HG02870 (cell line): ENCODE measurements around the gene SLC8A3.

Experiments
- ATAC-seq: cut with Tn5 transposase; IDR thresholded peaks from one replicate; pipeline ENCODE4 v1.9.1; 2021; ENCODE audit warnings: mild to moderate bottlenecking, moderate library complexity; ENCODE audit not compliant: unreplicated experiment

SLC8A3 gene

DNA sequence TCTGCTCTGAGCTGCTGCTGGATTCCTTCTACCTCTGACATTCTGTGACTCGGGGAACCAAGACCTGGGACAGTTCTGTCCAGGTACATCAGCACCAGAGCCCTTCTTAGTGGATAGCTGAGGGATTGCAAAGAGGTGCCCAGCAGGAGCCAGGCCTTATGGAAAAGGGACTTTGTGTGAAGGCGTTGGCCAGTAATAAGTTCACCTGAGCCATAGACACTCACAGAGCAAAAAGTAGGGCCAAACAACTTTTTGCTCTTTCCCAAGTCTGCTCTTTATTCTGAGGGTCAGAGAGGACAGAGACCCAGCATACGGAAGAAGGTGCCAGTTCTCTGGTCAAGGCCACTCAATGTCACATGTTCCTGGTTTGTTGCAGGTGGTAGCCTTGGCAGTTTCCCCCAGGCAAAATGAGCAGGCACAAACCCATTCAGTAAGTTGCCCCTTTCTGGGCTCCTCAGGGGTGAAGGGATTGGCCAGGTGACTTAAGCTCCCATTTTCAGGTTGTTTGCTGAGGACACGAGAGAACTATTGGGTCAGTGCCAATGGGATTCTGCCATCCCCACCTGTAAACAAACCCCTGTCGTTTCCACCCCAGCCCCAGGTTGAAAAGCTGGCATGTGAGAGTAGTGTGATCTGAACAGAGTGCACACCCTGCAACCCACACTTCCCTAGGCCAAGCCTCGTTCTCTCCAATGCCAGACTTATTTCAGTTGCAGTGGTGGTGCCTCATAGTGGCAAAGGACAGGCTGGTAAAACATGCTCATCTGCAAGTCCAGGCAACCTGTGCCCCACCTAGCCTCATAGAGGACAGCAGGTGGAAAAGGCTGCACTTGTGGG is 159.2 kb downstream of the SLC8A3 start:
- no peak for ATAC-seq

DNA sequence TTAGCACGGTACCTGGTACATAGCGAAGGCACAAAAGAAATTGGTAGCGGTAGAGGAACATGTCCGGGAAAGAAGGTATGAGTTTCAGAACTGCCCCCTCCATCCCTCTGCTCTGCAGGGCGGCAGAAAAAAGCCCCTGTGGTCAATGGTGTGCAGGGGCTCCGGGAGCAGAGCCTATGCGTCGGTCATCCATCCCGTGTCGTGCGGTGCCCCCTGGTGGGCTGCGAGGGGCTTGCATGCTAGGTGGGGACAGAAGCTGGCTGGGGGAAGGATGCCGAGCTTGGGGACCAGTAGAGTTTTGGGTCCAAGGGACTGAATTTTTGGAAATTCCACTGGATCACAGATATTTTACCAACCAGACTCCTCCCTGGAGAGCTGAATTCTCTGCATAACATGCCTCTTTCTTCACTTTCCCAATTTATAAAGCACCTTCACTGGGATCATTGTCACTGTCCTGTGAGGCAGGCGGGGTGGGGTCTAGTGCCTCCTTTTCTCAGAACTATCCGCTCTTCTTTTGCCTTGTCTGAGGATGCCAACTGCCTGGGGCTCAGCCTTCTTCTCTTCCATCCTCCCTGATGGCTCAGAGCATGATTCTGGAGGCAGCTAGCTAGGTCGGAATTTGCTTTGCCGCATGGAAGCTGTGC is 160.8 kb downstream of the SLC8A3 start:
- no peak for ATAC-seq

DNA sequence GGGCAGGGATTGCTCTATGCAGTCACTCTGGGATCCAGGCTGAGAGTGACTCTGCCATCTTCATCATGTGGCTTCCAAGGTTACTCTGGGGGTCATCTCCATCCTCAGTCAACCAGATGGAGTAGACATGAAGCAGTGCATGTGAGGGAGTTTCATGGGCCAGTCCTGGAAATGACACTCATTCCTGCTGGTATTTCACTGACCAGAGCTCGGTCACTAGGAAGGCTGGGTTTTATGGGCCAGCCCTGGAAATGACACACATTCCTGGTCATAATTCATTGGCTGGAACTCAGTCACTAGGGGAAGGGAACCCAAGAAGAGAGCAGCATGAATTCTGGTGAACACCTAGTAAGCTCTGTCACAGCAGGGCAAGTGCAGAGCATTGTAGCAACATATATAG is 164.9 kb downstream of the SLC8A3 start:
- no peak for ATAC-seq

DNA sequence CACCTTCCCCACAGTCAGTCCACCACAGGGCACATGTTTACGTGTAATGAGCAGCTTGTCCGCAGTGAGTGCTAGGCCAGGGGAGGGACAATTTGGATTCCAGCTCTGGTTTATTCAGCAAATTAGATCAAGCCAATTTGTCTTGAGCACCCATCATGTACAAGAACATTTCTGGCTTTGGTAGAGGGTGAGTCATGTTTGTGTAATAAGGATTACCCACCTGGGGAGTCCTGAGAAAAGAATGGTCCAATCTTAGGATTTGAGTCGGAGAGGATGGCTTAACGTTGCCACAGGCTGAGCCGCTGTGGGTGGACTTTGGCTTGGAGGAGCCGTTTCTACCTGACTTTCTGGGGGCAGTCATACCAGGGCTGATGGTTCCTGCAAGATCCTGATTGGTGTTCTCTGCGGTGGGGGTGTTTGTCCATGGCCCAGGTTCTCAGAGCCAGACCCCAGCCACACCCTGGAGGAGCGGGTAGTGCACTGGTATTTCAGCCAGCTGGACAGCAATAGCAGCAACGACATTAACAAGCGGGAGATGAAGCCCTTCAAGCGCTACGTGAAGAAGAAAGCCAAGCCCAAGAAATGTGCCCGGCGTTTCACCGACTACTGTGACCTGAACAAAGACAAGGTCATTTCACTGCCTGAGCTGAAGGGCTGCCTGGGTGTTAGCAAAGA is 165.8 kb downstream of the SLC8A3 start:
- no peak for ATAC-seq

DNA sequence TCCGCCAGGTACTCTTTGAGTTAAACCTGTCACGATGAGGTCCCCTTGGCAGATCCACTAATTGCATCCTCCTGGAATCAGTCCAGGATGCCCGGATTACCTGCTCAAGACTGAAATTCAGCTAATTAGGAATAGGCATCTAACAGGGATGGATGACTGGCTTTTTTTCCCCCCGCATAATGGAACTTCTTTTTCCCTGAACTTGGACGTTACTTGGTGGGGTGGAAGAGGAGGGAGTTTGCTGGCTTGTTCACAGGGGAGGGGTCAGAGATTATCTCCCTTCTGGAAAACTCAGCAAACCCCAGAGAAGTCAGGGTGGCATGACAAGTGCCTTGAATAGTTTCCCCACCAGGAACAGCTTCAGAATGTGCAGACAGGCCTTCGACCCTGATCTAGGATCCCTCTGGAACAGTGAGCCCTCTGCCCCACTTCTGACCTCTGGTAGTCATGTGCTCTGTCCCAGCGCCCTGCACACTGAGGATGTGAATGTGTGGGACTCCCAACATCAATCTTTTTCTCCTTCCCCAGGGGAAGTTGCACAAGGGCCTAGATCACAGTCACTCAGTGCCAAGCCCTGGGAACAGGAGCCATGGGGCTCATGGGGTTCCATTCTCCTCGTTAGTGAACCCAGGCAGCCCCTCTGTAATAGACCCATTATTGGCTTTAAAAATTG is 167.1 kb downstream of the SLC8A3 start:
- ATAC-seq: no peak

DNA sequence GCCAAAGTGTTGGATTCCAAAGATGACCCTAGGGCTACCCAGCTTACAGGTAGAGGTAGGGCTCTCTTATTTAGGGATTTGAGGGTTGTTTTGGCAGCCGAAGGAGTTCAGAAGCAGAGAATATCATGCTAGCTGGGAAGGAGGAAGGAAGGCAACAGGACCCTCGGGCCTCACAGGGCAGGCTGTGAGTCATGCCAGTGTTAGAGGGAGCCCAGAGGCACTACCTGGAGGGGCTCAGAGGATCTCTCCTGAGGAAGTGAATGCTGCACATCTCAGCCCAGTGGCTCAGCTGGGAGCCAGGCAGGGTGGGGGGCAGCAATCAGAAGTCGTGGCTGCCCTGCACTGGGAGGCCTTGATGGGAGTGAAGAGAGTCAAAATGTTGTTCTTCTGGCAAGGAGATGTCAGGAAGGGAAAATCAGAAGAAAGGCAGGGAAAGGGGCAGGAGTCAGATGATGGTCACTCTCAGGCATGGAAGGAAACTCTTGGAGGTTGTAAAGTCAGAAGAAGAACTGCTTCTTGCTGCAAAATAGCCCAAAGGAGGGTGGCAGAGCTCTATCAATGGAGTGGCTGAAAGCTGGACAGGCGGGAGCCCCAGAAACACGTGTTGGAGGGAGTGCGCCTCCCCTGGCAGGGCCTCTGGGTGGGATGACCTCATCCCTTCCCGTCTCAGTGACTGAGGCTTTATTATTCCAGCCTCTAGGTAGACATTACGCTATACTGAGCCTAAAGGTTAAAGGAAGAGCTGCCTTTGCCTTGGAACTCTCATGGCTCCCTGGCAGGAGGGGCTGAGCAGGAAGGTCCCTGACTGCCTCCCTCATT is 168.2 kb downstream of the SLC8A3 start:
- ATAC-seq: no peak

DNA sequence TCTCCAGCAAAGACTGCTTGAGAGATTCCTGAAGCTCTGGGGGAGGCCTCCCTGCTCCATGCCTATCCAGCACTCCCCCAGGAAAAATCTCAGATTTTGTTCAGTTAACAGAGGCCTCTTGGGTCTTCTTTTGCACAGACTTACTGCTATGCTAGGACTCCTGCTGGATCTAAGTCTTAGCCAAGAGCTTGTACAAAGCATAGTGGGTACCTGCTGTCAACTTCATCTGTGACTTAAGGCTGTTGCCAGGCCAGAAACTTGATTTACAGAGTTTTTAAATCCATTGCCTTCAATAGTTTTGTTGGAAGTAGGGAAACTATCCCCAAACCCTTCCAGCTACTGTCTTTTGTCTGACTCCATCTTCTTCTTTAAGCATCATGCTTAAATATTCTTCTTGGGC is 169.1 kb downstream of the SLC8A3 start:
- ATAC-seq: no peak

DNA sequence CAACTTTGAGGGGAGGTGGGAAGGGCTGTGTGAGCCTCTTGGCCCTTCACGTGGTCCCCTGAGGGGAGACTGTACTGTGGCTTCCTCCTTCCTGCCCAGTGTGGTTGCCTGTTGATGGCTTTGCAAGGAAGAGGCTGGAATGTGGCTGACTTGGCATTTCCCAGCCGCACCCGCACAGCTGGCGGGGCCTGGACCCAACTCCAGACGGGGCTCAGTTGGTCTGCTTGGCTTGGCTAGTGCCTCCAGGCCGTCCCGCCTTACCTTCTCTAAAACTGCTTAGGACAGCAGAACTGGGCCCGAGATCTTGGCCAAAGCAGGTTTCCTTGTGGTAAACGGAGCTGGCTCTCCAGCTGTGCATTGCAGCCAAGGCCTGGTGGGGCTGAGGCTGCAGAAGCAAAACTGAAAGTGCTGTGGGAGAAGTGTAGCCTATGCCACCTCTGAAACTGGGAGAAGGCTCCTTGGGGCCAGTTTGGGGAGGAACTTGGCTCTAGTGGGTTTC is 170.0 kb downstream of the SLC8A3 start:
- no peak for ATAC-seq

- no peak for ATAC-seq
Measured at GRCh38 chr14:70018230-70018629, 170.5 kb downstream of the SLC8A3 start.

DNA sequence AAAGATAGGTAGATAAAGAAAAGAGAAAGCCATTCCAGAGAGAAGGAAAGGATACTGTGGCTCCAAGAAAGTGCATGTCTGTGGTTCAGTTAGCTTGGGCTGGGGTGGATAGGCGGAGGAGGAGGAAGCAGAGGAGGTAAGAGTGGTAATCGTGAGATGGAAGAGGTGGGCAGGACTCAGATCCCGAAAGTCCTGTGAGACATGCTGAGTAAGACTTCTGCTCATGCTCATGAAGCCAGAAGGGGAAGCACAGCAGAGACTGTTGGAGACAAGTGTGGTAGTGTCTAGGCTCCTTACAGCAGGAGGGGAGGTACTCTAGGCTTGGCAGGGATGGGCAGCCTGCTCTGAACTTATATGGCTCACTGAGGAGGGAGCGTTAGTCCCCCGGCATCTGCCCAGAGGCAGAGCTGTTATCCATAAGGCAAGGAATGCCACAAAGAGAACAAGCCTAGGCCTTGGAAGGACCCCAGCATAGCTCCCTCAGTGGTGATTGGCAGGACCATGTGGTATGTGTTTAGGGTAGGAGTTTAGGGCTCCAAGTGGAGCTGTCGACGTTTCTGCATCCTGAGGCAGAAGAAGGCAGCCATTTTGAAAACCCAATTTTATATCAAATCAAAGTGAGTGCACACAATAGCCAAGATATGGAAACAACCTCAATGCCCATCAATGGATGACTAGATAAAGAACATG is 174.2 kb downstream of the SLC8A3 start:
- no peak for ATAC-seq

GRCh38 chr14:70013271-70013873 is 175.4 kb downstream of the SLC8A3 start:
- no peak for ATAC-seq

- no peak for ATAC-seq
Measured at GRCh38 chr14:70011708-70012107, 177.0 kb downstream of the SLC8A3 start.

DNA sequence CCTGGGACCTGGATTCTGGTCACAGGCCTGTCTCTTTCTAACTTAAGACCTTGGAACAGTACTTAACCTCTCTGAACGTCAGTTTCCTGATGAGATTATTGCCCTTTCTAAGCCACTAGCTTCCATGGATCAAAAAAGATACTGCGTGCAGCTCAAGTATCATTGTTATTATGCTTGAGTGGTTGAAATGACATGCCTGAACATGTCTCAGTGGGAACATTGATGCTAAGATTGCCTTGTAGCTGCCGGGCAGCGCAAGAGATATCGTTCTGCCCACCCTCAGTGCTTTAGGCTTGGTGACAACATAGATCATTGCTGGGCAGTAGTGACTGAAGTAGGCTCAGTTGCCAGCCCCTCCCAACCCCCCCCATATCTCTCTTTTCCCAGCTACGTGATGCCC is 177.7 kb downstream of the SLC8A3 start:
- no peak for ATAC-seq

GRCh38 chr14:70009961-70010360 is 178.8 kb downstream of the SLC8A3 start:
- no peak for ATAC-seq

GRCh38 chr14:70008284-70009262 is 180.2 kb downstream of the SLC8A3 start:
- ATAC-seq: no peak

- ATAC-seq: no peak
Measured at GRCh38 chr14:70006699-70007098, 182.1 kb downstream of the SLC8A3 start.

DNA sequence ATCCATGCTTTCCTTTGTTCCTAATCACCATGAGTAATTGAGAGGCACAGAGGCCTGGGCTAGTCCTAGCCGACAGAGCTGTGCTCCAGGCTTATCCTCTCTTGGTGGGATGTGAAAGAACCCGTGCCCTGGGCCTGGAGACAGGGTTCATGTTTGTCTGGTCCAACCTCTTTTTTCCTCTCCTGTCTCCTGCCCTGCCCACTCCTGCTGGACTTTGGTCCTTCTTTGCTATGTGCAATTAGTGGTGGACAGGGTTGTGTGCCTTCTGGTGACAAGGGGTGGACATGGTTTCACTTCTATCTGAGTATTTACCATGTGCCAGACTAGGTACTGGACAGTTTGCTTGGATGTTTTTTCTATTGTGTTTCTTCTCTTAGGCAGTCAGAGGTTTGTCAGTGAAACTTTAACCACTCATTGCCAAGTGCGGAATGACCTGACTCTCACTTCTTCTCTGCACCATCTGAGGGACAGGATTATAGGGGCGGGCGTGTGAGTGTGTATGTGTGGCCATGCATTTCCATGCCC is 183.4 kb downstream of the SLC8A3 start:
- no peak for ATAC-seq

DNA sequence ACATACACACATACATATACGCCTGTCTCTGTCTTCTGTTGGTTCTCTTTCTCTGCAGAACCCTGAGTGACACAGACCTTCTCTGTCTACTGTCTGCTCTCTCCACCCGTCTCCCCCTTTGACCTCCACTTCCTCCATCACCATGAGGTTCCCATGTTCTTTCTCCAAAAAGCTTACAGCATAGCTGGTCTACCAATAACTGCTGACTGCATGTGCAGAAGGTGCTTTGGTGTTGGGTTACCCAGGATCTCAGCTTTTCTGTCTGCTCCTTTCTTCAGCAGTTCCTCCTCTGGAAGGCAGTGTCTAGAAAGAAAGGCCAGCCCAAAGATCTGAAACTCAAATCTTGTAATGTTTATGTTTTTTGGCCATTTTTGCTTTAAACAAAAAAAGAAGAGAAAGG is 184.0 kb downstream of the SLC8A3 start:
- ATAC-seq: no peak
